ENCODE data around the gene PTPRCAP.

The PTPRCAP gene

GRCh38 chr11:67389477-67389876 is 48.0 kb downstream of the PTPRCAP start:
- DNase-seq (ENCODE audit: low read depth), result no peak
- H3K4me3 ChIP-seq (ENCODE audit: low read length), result no peak overlapping the region
- TF ChIP-seq CTCF (conservative IDR thresholded peaks at IDR 0.05; ENCODE audit: low read depth, low read length), result peak; percentile 85

- no peak overlapping the region for H3K4me3 ChIP-seq (ENCODE audit: low read length)
- no peak for TF ChIP-seq CTCF (conservative IDR thresholded peaks at IDR 0.05; ENCODE audit: low read depth, low read length)
- no peak for DNase-seq (ENCODE audit: low read depth)
These were observed 50.0 kb downstream of the PTPRCAP start for GRCh38 chr11:67387518-67387917.

- TF ChIP-seq CTCF (conservative IDR thresholded peaks at IDR 0.05; ENCODE audit: low read depth, low read length), result no peak
- DNase-seq (ENCODE audit: low read depth), result no peak
- no peak overlapping the region for H3K4me3 ChIP-seq (ENCODE audit: low read length)
These were observed 50.4 kb downstream of the PTPRCAP start for GRCh38 chr11:67387069-67387468.
